Ishikawa (cell line): Measurements from ENCODE around the gene ADNP2.

Experiments
- CEBPB ChIP-seq: IDR thresholded peaks from 2 replicates; pipeline ENCODE4 v1.6.1; 2012
- CREB1 ChIP-seq: IDR thresholded peaks from 2 replicates; pipeline ENCODE4 v1.6.1; 2012; ENCODE audit warnings: low read depth
- EGR1 ChIP-seq: IDR thresholded peaks from 2 replicates; pipeline ENCODE4 v1.6.1; 2012
- EP300 ChIP-seq: IDR thresholded peaks from 2 replicates; pipeline ENCODE4 v1.6.1; 2012; ENCODE audit warnings: borderline replicate concordance
- FOXM1 ChIP-seq: IDR thresholded peaks from 2 replicates; pipeline ENCODE4 v1.6.1; 2012; ENCODE audit warnings: low read depth, borderline replicate concordance
- MAX ChIP-seq: IDR thresholded peaks from 2 replicates; pipeline ENCODE4 v1.6.1; 2012
- NFIC ChIP-seq: IDR thresholded peaks from 2 replicates; pipeline ENCODE4 v1.6.1; 2012
- RAD21 ChIP-seq: IDR thresholded peaks from 2 replicates; pipeline ENCODE4 v1.6.1; 2012; ENCODE audit warnings: low read depth
- REST ChIP-seq: IDR thresholded peaks from 2 replicates; pipeline ENCODE4 v1.6.1; 2012; ENCODE audit warnings: low read depth, mild to moderate bottlenecking
- TAF1 ChIP-seq: IDR thresholded peaks from 2 replicates; pipeline ENCODE4 v1.6.1; 2012; ENCODE audit warnings: low read depth, mild to moderate bottlenecking
- TCF12 ChIP-seq: IDR thresholded peaks from 2 replicates; pipeline ENCODE4 v1.6.1; 2012; ENCODE audit warnings: low read depth
- TEAD4 ChIP-seq: IDR thresholded peaks from 2 replicates; pipeline ENCODE4 v1.6.1; 2012
- USF1 ChIP-seq: IDR thresholded peaks from 2 replicates; pipeline ENCODE4 v1.6.1; 2012
- YY1 ChIP-seq: IDR thresholded peaks from 2 replicates; pipeline ENCODE4 v1.6.1; 2012; ENCODE audit warnings: low read depth
- ZBTB7A ChIP-seq: IDR thresholded peaks from 2 replicates; pipeline ENCODE4 v1.6.1; 2012; ENCODE audit warnings: low read depth

ADNP2 gene

GRCh38 chr18:80136679-80137078 is 27.6 kb downstream of the ADNP2 start:
- TF ChIP-seq TAF1 = no peak
- TF ChIP-seq EP300 = no peak
- no peak for TF ChIP-seq CREB1
- TF ChIP-seq TCF12 = no peak
- TF ChIP-seq ZBTB7A = no peak
- no peak for TF ChIP-seq YY1
- TF ChIP-seq CEBPB = no peak
- no peak for TF ChIP-seq FOXM1
- TF ChIP-seq USF1 = no peak
- no peak for TF ChIP-seq NFIC
- TF ChIP-seq EGR1 = no peak
- no peak for TF ChIP-seq RAD21
- TF ChIP-seq MAX = no peak
- no peak for TF ChIP-seq TEAD4
- no peak for TF ChIP-seq REST

GRCh38 chr18:80137137-80137536 is 28.1 kb downstream of the ADNP2 start:
- no peak for TF ChIP-seq TEAD4
- TF ChIP-seq CREB1 = no peak
- TF ChIP-seq CEBPB = no peak
- TF ChIP-seq EGR1 = no peak
- TF ChIP-seq TAF1 = no peak
- no peak for TF ChIP-seq YY1
- TF ChIP-seq NFIC = no peak
- TF ChIP-seq REST = no peak
- TF ChIP-seq EP300 = no peak
- no peak for TF ChIP-seq MAX
- no peak for TF ChIP-seq RAD21
- no peak for TF ChIP-seq USF1
- no peak for TF ChIP-seq FOXM1

GRCh38 chr18:80137976-80138375 is 28.9 kb downstream of the ADNP2 start:
- no peak for TF ChIP-seq TCF12
- no peak for TF ChIP-seq EP300
- TF ChIP-seq RAD21 = no peak
- TF ChIP-seq FOXM1 = no peak
- no peak for TF ChIP-seq TAF1

GRCh38 chr18:80140455-80140985 is 31.5 kb downstream of the ADNP2 start:
- TF ChIP-seq EGR1 (no peak), TCF12 (no peak), CREB1 (no peak), NFIC (no peak), YY1 (no peak), USF1 (no peak), FOXM1 (no peak)

- TF ChIP-seq EP300 (no peak), TAF1 (no peak)
Observed at GRCh38 chr18:80143881-80144280, 34.8 kb downstream of the ADNP2 start.

- no peak for TF ChIP-seq CREB1
- TF ChIP-seq CEBPB = no peak
- TF ChIP-seq USF1 = no peak
Observed at GRCh38 chr18:80145196-80145804, 36.2 kb downstream of the ADNP2 start.
